Middle frontal gyrus (tissue), 1 donor: ENCODE results near the gene RASAL2.

Source experiments
- DNase-seq: peaks from one replicate; pipeline ENCODE4 v3.0.0-alpha.2; 2015; ENCODE audit warnings: low spot score; ENCODE audit errors: extremely low spot score

Gene RASAL2

DNA sequence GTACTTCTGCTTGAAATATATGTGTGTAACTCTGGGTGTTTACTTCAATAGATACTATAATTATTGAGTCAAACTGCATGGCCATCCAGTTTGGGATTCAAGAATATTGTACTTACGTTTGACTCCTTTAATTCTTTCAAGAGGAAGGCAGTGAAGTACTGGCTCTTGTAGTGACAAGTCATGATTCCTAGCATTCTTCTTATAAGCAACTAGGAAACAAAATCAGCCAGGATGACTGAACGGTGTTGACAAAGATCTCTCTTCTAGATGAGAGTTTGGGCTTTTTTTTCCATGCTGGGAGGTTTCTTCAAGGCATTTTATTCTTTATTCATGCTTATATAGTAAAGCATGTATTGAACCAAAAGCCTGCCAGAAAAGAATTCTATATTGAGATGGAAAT is 344.5 kb downstream of the RASAL2 start:
- DNase-seq = no peak

DNA sequence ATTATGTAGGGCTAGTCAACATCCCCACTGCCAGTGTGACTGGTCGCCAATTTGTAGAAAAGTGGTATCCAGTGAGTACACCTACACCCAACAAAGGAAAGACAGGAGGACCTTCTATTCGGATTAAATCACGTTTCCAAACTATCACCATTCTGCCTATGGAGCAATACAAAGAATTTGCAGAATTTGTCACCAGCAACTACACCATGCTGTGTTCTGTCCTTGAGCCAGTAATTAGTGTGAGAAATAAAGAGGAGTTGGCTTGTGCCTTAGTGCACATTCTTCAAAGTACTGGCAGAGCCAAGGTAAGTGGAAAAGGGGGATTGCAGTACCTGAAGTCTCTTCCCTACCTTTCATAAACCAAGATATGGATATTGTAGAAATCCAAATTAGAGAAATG is 349.0 kb downstream of the RASAL2 start:
- no peak for DNase-seq

DNA sequence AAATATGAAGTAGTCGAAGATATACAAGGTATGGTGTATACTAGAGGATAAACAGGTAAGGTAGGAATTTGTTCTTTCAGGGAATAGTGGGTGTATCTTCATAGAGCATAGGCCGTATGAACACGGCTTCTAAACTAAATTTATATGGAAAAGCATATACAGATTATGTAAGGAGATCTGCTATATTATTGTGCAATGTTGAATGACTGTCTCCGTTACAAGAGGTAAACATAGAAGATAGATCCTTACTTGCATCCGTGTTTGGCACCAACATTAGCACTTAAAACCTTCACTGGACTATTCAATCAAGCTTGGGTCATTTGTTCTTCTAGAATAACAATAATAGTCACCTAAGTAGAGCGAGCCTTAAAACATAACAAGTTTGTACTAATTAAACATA is 357.0 kb downstream of the RASAL2 start:
- DNase-seq = no peak

DNA sequence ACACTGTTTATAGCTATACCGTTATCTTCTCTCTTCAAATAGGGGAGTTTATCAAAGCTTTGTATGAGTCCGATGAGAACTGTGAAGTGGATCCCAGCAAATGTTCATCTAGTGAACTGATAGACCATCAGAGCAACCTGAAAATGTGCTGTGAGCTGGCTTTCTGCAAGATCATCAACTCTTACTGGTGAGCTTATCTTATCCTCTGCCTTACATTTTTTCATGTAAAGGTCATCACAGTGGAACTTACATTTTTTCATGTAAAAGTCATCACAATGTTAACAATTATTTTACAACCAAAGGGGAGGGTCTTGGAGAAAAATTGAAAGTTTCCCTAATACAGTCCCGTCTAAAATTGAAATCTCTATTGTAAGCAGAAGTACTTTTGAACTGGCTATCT is 357.6 kb downstream of the RASAL2 start:
- DNase-seq = no peak

DNA sequence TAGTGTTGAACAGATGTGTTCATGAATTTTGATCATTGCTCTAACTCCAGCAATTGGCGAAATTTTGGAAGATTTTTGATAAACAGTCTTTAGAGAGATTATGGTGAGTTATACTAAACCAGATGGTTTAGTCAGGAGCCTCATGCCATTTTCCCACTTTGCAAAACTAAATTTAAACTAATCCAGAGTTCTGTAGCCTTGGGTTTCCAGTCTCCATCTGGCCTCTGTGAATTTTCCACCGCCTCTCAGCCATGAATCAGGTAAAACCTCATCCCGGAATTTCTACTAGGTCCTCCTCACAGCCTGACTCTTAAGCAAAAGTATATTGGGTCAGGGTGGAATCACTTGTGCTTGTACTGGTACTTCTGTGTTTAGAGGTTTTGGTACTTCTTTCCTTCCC is 358.1 kb downstream of the RASAL2 start:
- peak; percentile 8 for DNase-seq

DNA sequence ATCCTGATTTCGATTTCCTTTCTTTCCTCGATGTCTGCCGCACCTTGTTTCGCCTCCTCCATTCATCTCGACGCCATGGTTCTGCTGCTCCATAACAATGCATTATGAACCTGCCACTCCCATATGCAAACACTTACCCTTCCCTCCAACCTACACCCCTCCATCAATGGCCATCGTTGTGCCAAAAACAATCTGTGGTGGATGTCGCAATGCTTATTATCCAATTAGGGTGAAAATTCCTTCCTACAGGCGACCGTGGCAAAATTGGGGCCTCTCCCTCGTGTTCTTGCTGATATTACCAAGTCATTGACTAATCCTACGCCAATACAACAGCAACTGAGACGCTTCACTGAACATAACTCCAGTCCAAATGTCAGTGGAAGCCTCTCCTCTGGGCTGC is 362.6 kb downstream of the RASAL2 start:
- DNase-seq = no peak

DNA sequence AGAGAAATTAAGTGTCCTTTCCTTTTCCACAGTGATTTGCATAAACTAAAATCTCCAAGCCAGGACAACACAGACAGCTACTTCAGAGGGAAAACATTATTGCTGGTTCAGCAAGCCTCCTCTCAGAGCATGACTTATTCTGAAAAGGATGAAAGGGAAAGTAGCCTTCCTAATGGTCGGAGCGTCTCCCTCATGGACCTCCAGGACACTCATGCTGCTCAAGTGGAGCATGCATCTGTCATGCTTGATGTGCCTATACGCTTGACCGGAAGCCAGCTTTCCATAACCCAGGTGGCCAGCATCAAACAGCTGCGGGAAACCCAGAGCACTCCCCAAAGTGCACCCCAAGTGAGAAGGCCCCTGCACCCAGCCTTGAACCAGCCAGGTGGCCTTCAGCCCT is 363.7 kb downstream of the RASAL2 start:
- no peak for DNase-seq

DNA sequence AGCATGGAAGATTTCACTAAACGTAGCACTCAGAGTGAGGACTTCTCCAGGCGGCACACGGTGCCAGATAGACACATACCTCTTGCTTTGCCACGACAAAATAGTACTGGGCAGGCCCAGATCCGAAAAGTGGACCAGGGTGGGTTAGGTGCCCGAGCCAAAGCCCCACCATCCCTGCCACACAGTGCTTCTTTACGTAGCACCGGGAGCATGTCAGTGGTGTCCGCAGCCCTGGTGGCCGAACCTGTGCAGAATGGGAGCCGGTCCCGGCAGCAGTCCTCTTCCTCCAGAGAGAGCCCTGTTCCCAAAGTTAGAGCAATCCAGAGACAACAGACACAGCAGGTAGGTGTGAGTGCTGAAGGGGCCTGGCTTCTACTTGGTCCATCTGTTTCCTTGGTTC is 364.3 kb downstream of the RASAL2 start:
- DNase-seq = no peak

DNA sequence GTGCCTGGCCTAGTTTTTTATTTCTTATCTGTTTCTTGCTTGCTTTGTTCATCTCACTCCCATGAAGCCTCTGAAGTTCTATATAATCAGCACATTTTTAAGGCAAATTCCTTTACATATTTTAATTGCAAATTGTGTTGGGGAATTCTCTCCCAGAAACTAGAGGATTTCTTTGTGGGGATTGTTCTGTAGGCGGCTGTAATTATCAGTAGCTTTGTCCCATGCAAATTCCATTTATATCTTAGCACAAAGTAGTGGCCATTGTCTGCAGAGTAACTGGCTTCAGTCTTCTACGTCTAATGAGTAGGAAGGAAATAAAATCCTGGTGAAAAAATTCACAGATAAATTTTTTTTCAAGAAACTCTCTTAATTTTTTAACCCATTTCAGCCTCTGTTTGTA is 367.2 kb downstream of the RASAL2 start:
- no peak for DNase-seq

DNA sequence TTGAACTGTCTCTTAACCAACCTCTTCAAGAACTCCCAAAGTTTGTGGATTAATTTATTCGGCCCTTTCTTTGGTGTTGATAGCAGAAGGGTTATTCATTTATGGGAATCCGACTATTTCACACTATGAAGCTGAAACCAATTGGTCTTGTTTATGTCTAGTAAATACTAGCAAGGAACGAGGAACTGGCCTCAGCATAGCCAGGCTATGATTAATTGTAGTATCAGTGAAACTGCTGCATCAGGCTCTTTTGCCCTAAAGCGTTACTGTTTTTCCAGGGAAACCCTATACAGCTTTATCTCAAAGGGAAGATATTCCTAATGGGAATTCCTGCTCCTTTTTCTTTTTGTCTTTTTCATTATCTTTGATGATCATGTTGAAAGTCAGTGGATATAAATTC is 367.8 kb downstream of the RASAL2 start:
- no peak for DNase-seq

DNA sequence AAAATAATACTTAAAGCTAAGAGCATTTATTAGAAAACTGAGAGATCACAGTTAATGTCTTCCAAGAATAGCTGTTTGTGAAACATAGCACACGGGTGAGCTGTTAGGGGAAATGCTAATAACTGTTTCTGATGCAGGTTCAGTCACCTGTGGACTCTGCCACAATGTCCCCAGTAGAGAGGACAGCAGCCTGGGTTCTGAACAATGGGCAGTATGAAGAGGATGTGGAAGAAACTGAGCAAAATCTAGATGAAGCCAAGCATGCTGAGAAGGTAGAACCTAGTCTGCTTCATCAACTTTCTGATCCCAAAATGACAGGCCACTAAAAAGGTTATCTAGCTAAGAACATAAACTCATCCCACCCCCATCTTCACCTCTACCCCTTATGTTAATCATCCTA is 370.2 kb downstream of the RASAL2 start:
- no peak for DNase-seq

DNA sequence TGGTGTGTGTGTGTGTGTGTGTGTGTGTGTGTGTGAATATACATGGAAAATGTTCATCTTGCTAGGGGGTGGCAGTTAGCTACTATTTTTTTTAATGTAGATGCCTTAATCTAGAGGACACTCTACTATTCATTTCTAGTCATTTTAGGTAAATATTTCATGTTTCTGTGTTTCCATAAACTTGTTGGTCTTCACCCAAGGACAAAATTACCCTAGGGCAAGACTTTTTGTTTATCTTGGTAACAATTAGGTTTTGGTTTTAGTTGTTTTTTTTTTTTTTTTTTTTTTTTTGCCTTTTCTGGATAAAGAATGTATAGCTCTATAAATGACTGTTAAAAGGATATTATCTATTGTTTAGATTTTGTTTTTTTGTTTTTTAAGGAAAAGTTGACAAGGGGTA is 370.7 kb downstream of the RASAL2 start:
- DNase-seq = no peak

DNA sequence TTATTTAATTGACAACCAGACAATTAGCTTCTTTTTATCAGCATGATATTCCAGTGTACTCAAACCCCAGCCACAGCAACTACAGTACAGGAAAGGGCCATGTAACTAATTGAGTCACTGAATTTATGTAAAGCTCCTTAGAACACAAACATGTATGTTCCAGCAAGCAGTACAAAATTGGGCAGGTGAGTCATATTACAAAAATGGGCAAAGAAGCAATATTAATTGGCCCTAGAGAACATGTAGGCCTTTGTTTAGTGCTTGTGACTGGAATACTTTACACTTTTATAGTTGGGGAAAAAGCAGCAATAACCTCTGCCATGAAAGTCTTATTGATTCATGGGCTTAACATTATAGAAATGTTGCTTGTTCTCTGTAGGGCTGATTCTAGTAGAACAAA is 371.1 kb downstream of the RASAL2 start:
- no peak for DNase-seq

DNA sequence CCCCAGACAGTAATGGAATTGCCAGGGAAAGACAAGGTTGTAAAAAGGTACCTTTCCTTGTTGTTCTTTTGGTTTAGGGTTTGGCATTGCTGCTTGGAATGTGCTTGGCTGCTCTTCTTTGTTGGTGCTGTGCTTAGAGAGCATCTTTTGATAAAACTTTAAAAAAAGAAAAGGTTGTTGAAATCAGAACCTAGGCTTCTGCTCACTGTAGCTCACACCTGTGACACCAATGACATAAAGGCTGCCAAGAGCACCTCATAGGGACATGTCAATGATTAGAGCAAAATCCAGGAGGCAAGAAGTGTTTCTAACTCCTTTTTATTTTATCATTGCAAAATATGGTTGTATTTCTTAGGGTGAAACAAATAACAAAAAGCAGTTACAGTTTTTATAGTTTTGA is 373.9 kb downstream of the RASAL2 start:
- DNase-seq = no peak

DNA sequence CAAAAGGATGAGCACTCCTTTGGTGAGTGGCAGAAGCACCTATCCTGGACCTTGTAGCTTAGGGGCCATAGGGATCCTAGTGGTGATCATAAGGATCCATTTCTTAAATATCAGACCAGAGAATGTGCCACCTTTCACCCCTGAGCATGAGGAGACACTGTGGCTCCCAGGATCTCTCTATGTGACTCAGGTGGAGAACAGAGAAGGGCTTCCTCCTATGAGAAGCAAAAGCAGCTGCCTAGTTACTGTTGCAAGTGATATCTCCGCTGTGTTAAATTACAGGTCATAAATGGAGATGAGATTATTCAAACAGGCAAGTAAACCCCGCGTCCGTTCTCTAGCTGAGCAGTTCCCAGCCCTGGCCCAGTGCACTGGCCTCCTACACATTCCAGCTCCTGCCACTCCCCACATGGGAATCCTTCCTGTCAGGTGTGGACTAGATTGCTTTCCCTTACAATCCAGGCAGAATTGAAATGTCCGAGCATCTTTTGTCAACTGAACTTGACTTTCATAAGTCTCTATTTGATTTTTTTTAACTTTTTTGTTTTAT is 376.6 kb downstream of the RASAL2 start:
- no peak for DNase-seq

DNA sequence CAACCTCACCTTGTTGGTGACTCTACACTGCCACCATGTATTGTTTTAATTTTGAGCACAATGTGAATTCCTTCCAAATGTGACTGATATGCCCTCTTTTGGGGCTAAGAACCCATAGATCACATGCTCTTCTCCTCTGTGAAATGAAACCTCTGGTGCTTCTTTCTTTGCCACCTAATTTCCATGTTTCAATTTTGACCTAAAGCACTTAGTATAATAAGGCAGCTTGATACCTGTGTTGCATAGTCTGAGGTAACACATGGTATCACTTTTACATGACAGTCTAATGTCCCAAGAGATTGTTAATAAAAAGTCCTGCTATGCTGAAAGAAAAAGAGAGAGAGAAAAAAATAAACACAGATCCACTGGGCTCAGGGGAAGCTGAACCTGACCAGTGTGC is 378.6 kb downstream of the RASAL2 start:
- no peak for DNase-seq

DNA sequence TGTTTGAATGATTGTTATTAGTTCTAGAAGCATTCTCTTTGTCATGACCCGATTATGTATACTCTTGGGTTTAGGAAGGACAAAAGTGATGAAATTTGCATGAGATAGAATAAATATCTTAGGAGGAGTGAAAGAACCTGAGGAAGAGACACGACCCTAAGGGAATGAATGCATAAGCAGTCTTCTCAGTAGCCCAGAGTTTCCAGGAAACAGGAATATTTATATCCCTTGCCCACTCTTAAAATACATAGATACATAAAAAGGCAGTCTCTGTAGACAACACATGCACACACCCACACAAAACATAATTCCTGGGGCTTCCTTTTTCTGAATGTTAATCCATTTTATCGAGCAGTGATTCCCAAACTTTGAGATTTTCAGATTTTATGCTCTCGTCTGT is 383.5 kb downstream of the RASAL2 start:
- DNase-seq = no peak

DNA sequence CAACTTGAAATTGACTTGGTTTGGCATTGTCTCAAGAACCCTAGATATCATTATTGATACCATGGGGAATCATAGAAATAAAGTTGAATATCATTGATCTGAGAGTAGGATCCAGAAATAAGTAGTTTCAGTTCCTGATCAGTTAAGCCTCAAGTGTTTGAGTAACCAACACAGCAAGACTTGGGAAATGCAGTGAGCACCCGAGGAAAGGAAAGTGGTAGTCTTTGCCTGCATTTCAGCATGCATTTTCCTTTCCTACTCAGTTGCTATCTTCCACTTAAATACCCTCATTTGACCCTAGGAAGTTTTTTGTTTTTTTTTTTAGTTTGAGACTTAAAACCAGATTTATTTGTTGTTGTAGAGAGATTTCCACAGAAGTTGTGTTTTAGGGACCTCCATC is 383.9 kb downstream of the RASAL2 start:
- no peak for DNase-seq

DNA sequence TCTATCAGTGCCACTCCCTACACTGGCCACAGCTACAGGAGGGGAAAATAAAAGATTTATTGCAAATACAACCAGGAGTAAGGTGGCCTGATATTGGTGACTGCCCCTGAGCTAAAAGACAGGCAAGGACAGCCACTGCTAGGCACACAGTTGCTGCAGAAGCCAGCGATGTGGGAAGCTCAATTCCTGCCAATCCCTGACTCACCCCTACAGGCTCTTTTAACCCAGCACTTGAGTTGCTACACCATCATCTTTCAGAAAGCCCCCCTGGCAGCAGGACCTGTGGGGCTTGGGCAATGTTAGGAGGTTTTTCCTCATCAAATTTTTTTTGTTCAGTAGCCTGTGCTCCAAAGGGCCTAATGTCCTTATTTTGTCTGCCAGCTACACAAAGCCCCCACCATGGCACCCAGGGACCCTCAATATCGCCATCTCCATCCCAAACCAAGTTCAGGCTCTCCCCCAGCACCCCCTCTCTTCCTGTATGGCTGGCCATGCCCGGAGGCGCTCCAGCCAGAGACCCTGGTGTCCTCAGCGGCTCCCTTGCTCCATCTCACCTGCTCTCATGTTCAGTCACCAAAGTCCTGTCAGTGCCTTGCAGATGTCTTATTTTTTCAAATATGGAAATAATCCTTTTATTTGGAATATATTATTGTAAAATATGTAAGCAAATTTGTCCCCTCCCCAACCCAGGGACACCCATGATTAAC is 389.5 kb downstream of the RASAL2 start:
- DNase-seq = no peak

DNA sequence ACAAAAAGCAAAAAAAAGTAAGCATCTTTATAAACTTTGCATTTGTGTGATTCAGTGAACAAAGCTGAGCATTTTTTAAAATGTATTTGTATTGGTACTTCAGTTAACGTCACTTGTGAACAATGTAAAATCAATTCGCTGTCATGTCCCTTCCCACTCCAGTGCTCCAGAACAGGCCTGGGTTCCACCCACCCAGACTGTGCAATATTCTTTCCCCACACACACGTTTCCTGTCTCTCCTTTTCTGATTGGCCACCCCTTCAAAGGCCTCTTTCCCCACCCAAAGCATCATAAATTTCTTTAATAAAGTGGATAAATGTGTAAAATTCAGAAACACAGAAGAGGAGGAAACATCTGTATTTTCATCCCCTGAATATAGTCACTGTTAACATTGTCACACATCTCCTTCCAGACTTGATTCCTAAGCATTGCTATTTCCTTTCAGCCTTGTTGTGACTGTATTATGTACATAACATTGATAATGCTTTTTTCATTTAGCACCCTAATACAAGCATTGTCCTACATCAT is 390.9 kb downstream of the RASAL2 start:
- no peak for DNase-seq

DNA sequence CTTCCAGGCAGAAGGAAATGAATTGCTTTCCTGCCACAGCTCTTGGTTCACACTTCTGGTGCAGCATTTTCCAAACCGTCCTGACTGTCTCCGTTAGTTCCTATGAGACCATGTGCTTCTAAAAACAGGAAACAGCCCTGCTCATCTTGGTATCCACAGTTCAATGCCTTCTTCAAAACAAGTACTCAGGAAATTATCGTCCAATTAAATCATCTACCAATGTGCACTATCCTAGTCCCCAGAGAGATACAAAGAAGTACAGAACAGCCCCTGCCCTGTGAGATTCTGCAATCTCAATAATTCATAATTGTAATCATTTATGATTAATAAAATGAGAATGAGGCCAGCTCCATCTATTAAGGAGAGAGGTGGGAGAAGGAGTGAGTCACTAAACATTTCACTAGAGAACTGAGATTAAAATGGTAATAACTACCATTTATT is 391.7 kb downstream of the RASAL2 start:
- DNase-seq = no peak

DNA sequence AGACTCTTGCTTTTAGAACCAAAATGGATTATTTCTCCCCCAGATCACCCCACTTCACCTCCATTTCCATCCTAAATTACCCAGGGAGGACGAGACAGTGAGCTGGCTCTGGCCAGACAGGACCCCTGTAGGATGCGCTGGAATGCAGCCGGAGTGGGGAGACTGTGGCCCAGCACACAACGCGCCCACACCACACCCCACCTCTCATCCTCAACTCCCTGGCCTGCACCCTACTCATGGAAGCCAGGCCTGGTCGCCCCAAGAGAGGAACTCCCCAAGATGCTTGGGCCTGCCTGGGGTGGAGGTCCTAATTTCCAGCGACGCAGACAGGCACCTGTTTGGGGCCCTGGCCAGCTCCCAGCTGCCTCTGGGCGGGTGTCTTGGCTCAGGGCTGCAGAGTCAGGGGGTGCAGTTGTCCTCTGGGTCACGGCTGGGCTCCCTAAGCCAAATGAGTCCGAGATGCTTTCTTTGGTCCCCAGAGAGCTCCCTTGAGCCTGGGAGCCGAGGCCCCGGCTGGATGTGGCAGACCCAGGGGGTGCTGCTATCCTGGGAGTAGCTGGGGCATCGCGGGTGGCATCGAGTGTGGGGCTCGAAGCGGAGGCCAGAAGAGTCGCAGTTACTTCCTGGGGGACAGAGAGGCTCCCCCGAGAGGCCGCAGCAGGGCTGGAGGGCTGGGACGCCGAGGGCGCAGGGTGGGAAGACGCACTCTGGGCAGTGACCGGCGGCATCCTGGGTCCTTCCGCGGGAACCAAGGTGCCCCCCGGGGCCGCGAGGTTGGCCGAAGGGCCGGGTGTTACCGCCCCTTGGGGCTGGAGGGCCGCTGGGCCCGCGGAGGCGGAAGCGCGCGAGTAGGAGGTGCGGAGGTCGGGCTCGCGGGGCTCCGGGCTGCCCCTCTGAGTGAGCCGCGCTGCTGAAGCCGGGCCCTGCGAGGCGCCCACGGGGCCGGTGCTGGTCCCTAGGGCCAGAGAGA is 392.5 kb downstream of the RASAL2 start:
- no peak for DNase-seq
